ENCODE results near the gene DYTN.

GRCh38 chr2:206647985-206648384 lies 70.2 kb downstream of the DYTN start:
- no peak for TF ChIP-seq TEAD1 (CRISPR knock-in tag; IDR thresholded peaks at IDR 0.05)
- TF ChIP-seq CTCF (IDR thresholded peaks at IDR 0.05): no peak
- TF ChIP-seq CREB1 (CRISPR knock-in tag; IDR thresholded peaks at IDR 0.05): no peak
- TF ChIP-seq ATF1 (CRISPR knock-in tag; IDR thresholded peaks at IDR 0.05): no peak
- TF ChIP-seq FOXP1 (CRISPR knock-in tag; IDR thresholded peaks at IDR 0.05; ENCODE audit: borderline replicate concordance): no peak
- TF ChIP-seq NR3C1 (CRISPR knock-in tag; conservative IDR thresholded peaks at IDR 0.05; ENCODE audit: low read depth): no peak
- TF ChIP-seq CREM (CRISPR knock-in tag; IDR thresholded peaks at IDR 0.05): no peak
